ENCODE results near the gene CERS2. TPM values are rescaled to one million over a fixed set of nuclear protein-coding genes. Genes with fewer than 3 reads are reported as not detected.
A peak's percentile ranks its signal among the peaks of the same experiment; 100 is the strongest.

Gene CERS2
- total and polyA plus RNA-seq, 2 of the 8 experiments (the other 6 are each of a cell fraction or from before 2014, with no cell fraction given): 216 to 237 TPM

DNA sequence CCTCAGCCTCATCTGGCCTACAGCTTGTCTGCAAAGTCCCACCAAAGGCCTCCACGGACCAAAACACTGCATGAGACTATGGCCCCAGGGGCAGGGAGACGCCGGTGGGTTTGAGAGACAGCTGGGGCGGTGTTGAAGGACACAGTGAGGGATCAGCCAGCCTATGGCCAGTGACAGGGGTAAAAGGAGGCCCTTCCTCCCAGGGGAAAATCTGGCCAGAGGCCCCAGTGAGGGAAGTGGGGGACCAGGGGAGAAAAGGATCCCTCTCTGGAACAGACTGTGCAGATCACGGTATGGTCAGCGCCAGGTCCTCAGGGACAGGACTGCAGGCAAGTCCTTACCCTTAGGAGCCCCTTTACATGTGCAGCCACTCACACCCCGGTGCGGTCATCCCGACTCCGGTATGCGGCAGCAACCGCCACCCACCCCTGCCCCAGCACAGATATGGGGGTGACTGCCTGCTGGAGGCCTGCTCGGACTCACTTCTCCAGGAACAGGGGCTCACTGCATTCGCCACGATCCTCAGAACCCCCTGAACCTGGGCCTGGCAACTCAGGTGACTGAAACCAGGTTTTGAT lies 1.3 kb downstream of the CERS2 start:
- POLR2A ChIA-PET (ENCODE audit: partially characterized antibody): interaction anchor here (0.6 to 10.5 kb wide), 14 partner anchors 7 to 417 kb away, joined by 3 to 133 read pairs (median 6); partner anchors contain the start of genes ANXA9, ENSA, MCL1 and MINDY1
- peak overlapping the region; percentile 15; the same call in 1 of the 2 replicates for H4K8ac ChIP-seq (ENCODE audit: extremely low read depth, insufficient read depth, low read length)
- H4K20me1 ChIP-seq (replicated peaks in 1 of 2; ENCODE audit: control insufficient read depth in 1 of 2, insufficient read depth in 2 of 2, low read length in 2 of 2): peaks cover 15 to 23% of the 10 kb centered on the region in 2 experiments
- peak overlapping the region; percentile 74 to 91 (median 80) for H3K4me3 ChIP-seq (ENCODE audit: extremely low read depth in 1 of 4, insufficient read depth in 2 of 4, low read depth in 3 of 4, low read length in 4 of 4)
- H4K5ac ChIP-seq (ENCODE audit: insufficient read length, low read depth, low read length): peak overlapping the region; percentile 16
- H3K4me1 ChIP-seq (replicated peaks in 1 of 4; ENCODE audit: control insufficient read depth in 3 of 4, insufficient read depth in 4 of 4, low read length in 3 of 4): peaks cover 20 to 43% (median 34%) of the 10 kb centered on the region in 4 experiments
- H2BK12ac ChIP-seq (ENCODE audit: low read depth, low read length): 0 out of 2 replicates have a peak overlapping the region, but pooled peaks have one; percentile 18
- DNase-seq (ENCODE audit: low read depth in 1 of 2, low spot score in 2 of 2) (peak in 1 of 2 experiments; percentile 59), FAIRE-seq (no peak)
- H3K27me3 ChIP-seq (replicated peaks in 1 of 4; ENCODE audit: control insufficient read depth in 3 of 4, extremely low read depth in 1 of 4, insufficient read depth in 3 of 4, low read length in 3 of 4): no peaks in the 10 kb centered on the region
- peak overlapping the region; percentile 43; the same call in 1 of the 2 replicates for H3K27ac ChIP-seq (ENCODE audit: low read depth, low read length)
- no peak overlapping the region for H2AK5ac ChIP-seq (ENCODE audit: low read depth, low read length)
- peak overlapping the region; percentile 51 for H4K91ac ChIP-seq (replicated peaks; ENCODE audit: insufficient read length, low read length)
- H3K79me2 ChIP-seq (ENCODE audit: control insufficient read depth in 1 of 2, insufficient read depth in 2 of 2, low read length in 2 of 2): peaks cover 21 to 61% of the 10 kb centered on the region in 2 experiments
- peak overlapping the region; percentile 71; the same call in 1 of the 2 replicates for H2BK5ac ChIP-seq (ENCODE audit: low read depth, low read length)
- peak in 1 of 2 experiments; percentile 60; a peak in 1 of 3 replicates for TF ChIP-seq POLR2A (IDR thresholded peaks at IDR 0.05; ENCODE audit: control extremely low read depth in 1 of 2, low read depth in 2 of 2, low read length in 2 of 2)
- 0 out of 4 replicates have a peak, but pooled peaks of 1 of the 2 experiments have one; percentile 44 for TF ChIP-seq SIN3A (conservative IDR thresholded peaks at IDR 0.05 in 1 of 2, IDR thresholded peaks at IDR 0.05 in 1 of 2; ENCODE audit: low read depth in 1 of 2, low read length in 2 of 2)
- TF ChIP-seq CREB1 (IDR thresholded peaks at IDR 0.05): no peak
- no peak for TF ChIP-seq RFX5 (IDR thresholded peaks at IDR 0.05; ENCODE audit: borderline replicate concordance, low read depth, low read length)
- no peak for TF ChIP-seq EP300 (IDR thresholded peaks at IDR 0.05; ENCODE audit: borderline replicate concordance in 1 of 2, low read depth in 2 of 2, low read length in 2 of 2)
- no peak for TF ChIP-seq SIRT6 (IDR thresholded peaks at IDR 0.05; ENCODE audit: low read length)
- TF ChIP-seq GABPA (IDR thresholded peaks at IDR 0.05; ENCODE audit: borderline replicate concordance, insufficient read depth, low read length): no peak
- TF ChIP-seq BRCA1 (IDR thresholded peaks at IDR 0.05; ENCODE audit: low read depth, low read length): no peak
- no peak for TF ChIP-seq GTF2F1 (IDR thresholded peaks at IDR 0.05; ENCODE audit: borderline replicate concordance, low read depth, low read length)
- no peak overlapping the region for H3K4ac ChIP-seq (replicated peaks; ENCODE audit: insufficient read length, low read depth, low read length)
- peaks cover 17% of the 10 kb centered on the region for H3K79me1 ChIP-seq (ENCODE audit: low read depth, low read length)
- H2BK15ac ChIP-seq (ENCODE audit: low read length): no peak overlapping the region
- 51% methylated on average over 15 of the region's 15 CpGs; no CpG with 5 or more reads in 1 of the 2 experiments for WGBS, 2 experiments (ENCODE audit: extremely low coverage in 1 of 2, insufficient coverage in 1 of 2, insufficient read length in 1 of 2, insufficient replicate concordance in 2 of 2, low coverage in 1 of 2, low lambda C conversion rate in 2 of 2, missing lambda C conversion rate in 1 of 2)
- H3K56ac ChIP-seq (replicated peaks; ENCODE audit: insufficient read length, low read depth, low read length): no peak overlapping the region
- H2AFZ ChIP-seq (ENCODE audit: low read length): no peak overlapping the region
- H2BK20ac ChIP-seq (ENCODE audit: low read length): 0 out of 2 replicates have a peak overlapping the region, but pooled peaks have one; percentile 72
- CTCF ChIA-PET (ENCODE audit: partially characterized antibody): interaction anchor here (0.9 to 1.4 kb wide), 5 partner anchors 15 to 51 kb away, joined by 3 to 8 read pairs (median 4); no protein-coding TSS in a partner anchor
- no peak overlapping the region for H2BK120ac ChIP-seq (replicated peaks; ENCODE audit: low read depth, low read length)
- H3K14ac ChIP-seq (ENCODE audit: insufficient read length): no peak overlapping the region
- peak overlapping the region; percentile 52 to 80 (median 68); a peak in 6 of 7 replicates for H3K9ac ChIP-seq (replicated peaks in 1 of 4; ENCODE audit: extremely low read depth in 1 of 4, low read depth in 3 of 4, low read length in 3 of 4)
- peaks cover 12% of the 10 kb centered on the region; the same call in 1 of the 2 replicates for H3K23me2 ChIP-seq (ENCODE audit: low read depth, low read length)
- H3K23ac ChIP-seq (ENCODE audit: insufficient read length): no peak overlapping the region
- H3K4me2 ChIP-seq (ENCODE audit: insufficient read depth in 1 of 2, low read depth in 2 of 2, low read length in 2 of 2): peak overlapping the region; percentile 83 to 93
- no peaks in the 10 kb centered on the region for H3K9me3 ChIP-seq (ENCODE audit: insufficient read depth in 2 of 2, low read depth in 1 of 2, low read length in 1 of 2)
- H3K18ac ChIP-seq (ENCODE audit: extremely low read depth, low read length): peak overlapping the region; percentile 4; the same call in 1 of the 2 replicates
- peaks cover 5 to 8% (median 8%) of the 10 kb centered on the region in 4 experiments; a peak in 6 of 8 replicates for H3K36me3 ChIP-seq (ENCODE audit: control insufficient read depth in 2 of 4, insufficient read depth in 4 of 4, low read length in 3 of 4)

Measured in H1 (cell line).